Right cardiac atrium (tissue), 5 donors: ENCODE results near the gene SDS. TPM values are rescaled to one million over a fixed set of nuclear protein-coding genes. Genes with fewer than 3 reads are reported as not detected.

Experiments
- ATAC-seq, 2 donors: fragments of 200-7000 bp; cut with Tn5 transposase; one replicate each; pipeline versions ENCODE4 v1.8.0 to v1.9.1; 2020; ENCODE audit warnings: moderate library complexity in 2 of 2, mild to moderate bottlenecking in 1 of 2
- DNase-seq, 3 donors: peaks; one replicate each; pipeline ENCODE4 v3.0.0-alpha.2; 2020
- H3K27ac ChIP-seq: one replicate; pipeline ENCODE4 v1.5.1; 2013; ENCODE audit warnings: mild to moderate bottlenecking, low read length, control low read depth, moderate library complexity
- H3K27me3 ChIP-seq: one replicate; pipeline ENCODE4 v1.6.1; 2013; ENCODE audit not compliant: control insufficient read depth, insufficient read depth
- H3K4me1 ChIP-seq: one replicate; pipeline ENCODE4 v1.6.1; 2013; ENCODE audit warnings: low read length; ENCODE audit not compliant: control insufficient read depth, insufficient read depth
- H3K4me3 ChIP-seq: one replicate; pipeline ENCODE4 v1.5.1; 2013; ENCODE audit warnings: low read length, control low read depth
- H3K9me3 ChIP-seq: one replicate; pipeline ENCODE4 v1.6.1; 2013; ENCODE audit warnings: low read length; ENCODE audit not compliant: control insufficient read depth
- WGBS: extraction: QIAGEN DNeasy Blood & Tissue Kit; methylation state at CpG from one replicate; pipeline ENCODE4 v1.1.7; 2013; 5-methylcytosine and 5-hydroxymethylcytosine counted together
- intact Hi-C, 4 donors: fragments of 100-400 bp; cut with DNase I; formaldehyde crosslinking; loops; one replicate each; pipeline versions ENCODE4 v1.11.0 to v1.14.0; 2022 to 2023
- polyA plus RNA-seq: library from polyadenylated mRNA; stranded (reverse); fragments of 200-250 nt; gene quantifications from one replicate; pipeline ENCODE4 v1.2.3, GENCODE V29; 2013
- total RNA-seq, 4 donors: library from RNA; stranded (reverse); fragmentation: NEBNext Ultra II Directional; extraction: Animal tissue kit (Norgen Biotek cat#: 25700); gene quantifications; one replicate each; pipeline ENCODE4 v1.2.1, GENCODE V29; 2021
- donor health status: healthy with polysubstance abuse.
- donor health status: DM: no; HTN: yes; CAD: no.
- donor health status: DM: no; HTN: no; CAD: no.
- donor health status: DM: no; HTN: yes; CAD: no; lungs with severe emphysema.
- donor health status: DM: yes; HTN: yes; CAD: no.

SDS gene
- total and polyA plus RNA-seq, 5 donors = 0.26 to 0.58 (median 0.43) TPM; not detected in 1

DNA sequence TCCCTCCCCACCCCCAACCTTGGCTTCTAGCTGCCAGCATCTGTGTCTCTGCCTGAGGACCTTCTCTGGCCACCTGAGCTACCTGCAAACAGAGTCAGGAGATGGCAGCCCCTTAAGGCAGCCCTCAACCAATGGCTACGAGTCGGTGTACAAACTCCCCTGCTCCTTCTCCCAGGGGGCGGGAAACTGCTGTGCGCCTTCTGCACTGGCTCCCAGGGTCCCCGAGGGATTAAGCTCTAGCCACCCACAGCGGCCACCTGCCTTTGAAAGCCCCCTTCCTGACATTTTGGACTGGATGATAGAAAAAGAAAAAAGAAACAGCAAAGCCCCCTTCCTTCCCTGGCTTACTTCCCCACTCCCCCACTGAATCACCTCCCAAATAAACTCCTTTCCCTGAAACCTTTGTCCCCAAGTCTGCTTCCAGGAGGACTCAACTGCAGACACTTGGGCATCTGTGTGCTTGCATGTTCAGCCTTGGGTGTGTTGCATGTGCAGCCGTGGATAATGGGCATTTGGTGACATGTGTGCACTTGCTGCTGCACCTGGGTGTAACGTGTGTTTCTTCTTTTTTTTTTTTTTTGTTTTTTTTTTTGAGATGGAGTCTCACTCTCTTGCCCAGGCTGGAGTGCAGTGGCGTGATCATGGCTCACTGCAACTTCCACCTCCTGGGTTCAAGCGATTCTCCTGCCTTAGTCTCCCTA is 6.0 kb downstream of the SDS start:
- H3K9me3 ChIP-seq = no peaks in the 10 kb centered on the region
- H3K4me3 ChIP-seq = no peak overlapping the region
- no peaks in the 10 kb centered on the region for H3K4me1 ChIP-seq
- H3K27me3 ChIP-seq = no peaks in the 10 kb centered on the region
- no peak overlapping the region for H3K27ac ChIP-seq
- 66% methylated on average over 10 of the region's 10 CpGs for WGBS
- ATAC-seq (no peak), DNase-seq (no peak)
- intact Hi-C loops = no loop called here

- Histone ChIP-seq H3K4me1 (no peaks in the 10 kb centered on the region), H3K4me3 (no peak overlapping the region), H3K27ac (no peak overlapping the region), H3K27me3 (no peaks in the 10 kb centered on the region), H3K9me3 (no peaks in the 10 kb centered on the region)
- WGBS = 67% methylated on average over 16 of the region's 16 CpGs
- intact Hi-C loops = no loop called here
- no peak for DNase-seq
- ATAC-seq = no peak
Measured at GRCh38 chr12:113396828-113397496, 6.7 kb downstream of the SDS start.

DNA sequence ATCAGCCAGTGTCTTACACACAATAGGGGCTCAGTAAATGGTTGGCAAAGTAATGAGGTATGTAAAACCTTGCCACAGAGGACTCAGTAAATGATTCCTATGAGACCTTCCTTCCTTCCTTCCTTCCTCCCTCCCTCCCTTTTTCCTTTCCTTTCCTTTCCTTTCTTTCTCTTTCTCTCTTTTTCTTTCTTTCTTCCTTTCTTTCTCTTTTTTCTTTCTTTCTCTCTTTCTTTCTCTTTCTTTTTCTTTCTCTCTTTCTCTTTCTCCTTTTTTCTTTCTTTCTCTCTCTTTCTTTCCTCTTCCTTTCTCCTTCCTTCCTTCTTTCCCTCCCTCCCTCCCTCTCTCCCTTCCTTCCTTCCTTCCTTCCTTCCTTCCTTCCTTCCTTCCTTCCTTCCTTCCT is 7.5 kb downstream of the SDS start:
- H3K4me1 ChIP-seq = no peaks in the 10 kb centered on the region
- H3K9me3 ChIP-seq = no peaks in the 10 kb centered on the region
- H3K27me3 ChIP-seq = no peaks in the 10 kb centered on the region
- intact Hi-C loops = no loop called here
- no peak overlapping the region for H3K27ac ChIP-seq
- no peak for DNase-seq
- H3K4me3 ChIP-seq = no peak overlapping the region
- no peak for ATAC-seq

DNA sequence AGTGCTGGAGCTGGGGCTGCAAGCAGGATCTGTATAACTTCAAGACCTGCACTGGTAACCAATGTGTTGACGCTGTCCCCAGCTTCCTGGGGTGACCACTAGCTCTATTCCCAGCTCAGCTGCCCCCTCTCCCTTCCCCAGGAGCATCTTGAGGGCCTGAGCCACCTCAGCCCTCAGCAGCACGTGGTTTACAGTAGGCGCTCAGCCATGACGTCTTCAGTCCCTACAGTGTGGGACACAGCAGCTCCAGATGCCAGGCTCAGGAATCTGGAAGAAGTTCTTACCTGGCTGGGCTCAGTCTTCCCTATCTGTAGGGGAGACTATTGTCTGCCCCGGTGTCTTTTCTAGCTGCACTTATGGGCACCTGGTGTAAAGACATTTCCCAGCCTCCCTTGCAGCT is 8.6 kb downstream of the SDS start:
- WGBS = 82% methylated on average over 5 of the region's 5 CpGs
- DNase-seq (no peak), ATAC-seq (no peak)
- no peaks in the 10 kb centered on the region for H3K9me3 ChIP-seq
- H3K27ac ChIP-seq = no peak overlapping the region
- intact Hi-C loops = no loop called here
- no peaks in the 10 kb centered on the region for H3K4me1 ChIP-seq
- no peak overlapping the region for H3K4me3 ChIP-seq
- H3K27me3 ChIP-seq = no peaks in the 10 kb centered on the region

GRCh38 chr12:113393749-113394148 is 9.9 kb downstream of the SDS start:
- intact Hi-C loops = no loop called here
- H3K4me1 ChIP-seq = no peaks in the 10 kb centered on the region
- no peaks in the 10 kb centered on the region for H3K9me3 ChIP-seq
- H3K27me3 ChIP-seq = no peaks in the 10 kb centered on the region
- no peak for ATAC-seq
- no peak for DNase-seq
- H3K4me3 ChIP-seq = no peak overlapping the region
- no peak overlapping the region for H3K27ac ChIP-seq
- 86% methylated on average over 5 of the region's 5 CpGs for WGBS

DNA sequence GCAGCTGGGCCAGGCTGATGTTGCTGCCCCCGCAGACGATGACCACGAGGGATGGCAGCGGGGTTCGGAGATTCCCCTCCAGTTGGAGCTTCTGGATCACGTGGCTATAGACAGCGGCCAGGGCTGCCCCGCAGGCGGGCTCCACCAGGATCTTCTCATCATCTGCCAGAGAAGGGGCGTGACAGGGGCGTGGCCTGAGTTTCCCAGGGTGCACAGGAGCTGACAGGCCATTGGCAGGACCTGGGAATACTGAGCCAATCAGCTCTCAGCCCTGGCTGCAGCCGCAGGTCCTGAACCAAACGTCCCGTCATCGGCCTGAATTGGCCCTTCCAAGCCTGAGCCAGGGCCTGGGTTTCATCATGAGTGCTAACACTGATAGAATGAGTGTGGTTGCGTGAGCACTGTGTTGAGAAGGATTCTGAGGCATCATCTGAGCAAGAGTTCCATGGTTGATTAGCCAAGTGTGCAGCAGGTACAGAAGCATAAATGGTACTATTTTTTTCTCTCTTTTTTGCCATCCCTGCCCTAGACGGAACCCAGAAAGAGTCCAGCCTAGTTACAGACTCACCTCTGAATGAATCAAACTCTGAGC is 10.6 kb downstream of the SDS start:
- 54% methylated on average over 17 of the region's 17 CpGs for WGBS
- peak; percentile 30 to 36 for ATAC-seq
- intact Hi-C loops = no loop called here

GRCh38 chr12:113392520-113392919 is 11.2 kb downstream of the SDS start:
- ATAC-seq = no peak

More for the DNA sequence above, 10.6 kb downstream of the SDS start:
- DNase-seq = peak; percentile 39 to 73 (median 66)
- Histone ChIP-seq H3K27me3 (no peaks in the 10 kb centered on the region), H3K27ac (no peak overlapping the region), H3K4me1 (no peaks in the 10 kb centered on the region), H3K9me3 (no peaks in the 10 kb centered on the region), H3K4me3 (no peak overlapping the region)

DNA sequence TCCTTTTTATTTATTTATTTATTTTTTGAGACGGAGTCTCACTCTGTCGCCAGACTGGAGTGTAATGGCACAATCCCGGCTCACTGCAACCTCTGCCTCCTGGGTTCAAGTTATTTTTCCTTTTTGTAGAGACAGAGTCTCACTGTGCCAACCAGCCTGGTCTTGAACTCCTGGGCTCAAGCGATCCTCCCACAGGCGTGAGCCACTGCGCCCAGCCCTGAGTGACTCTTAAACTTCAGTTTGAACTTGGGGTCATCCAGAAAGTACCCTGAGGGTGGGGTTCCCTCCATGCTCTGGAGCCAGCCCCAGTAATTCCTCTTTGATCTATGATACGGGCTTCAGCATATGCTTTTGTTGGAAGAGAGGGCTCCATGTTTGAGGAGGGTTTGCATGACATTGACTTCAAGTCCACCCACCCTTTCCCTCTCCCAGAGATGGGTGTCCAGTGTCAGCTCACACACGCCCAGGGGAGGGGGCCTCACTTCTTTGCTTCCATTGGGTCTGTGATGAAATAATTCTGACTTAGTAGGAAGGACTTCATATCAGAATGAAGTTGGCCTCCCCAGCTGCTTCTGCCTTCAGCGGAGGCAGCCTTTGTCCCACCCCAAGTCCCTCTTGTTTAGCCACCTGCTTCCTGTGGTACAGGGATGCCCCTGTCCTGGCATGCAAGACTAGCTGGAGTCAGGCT is 11.9 kb downstream of the SDS start:
- Histone ChIP-seq H3K27me3 (no peaks in the 10 kb centered on the region), H3K9me3 (no peaks in the 10 kb centered on the region), H3K4me3 (no peak overlapping the region), H3K4me1 (no peaks in the 10 kb centered on the region), H3K27ac (no peak overlapping the region)
- no peak for DNase-seq
- 87% methylated on average over 9 of the region's 9 CpGs for WGBS
- ATAC-seq = no peak
- intact Hi-C loops = no loop called here

More at GRCh38 chr12:113392520-113392919, 11.2 kb downstream of the SDS start:
- no peaks in the 10 kb centered on the region for H3K9me3 ChIP-seq
- WGBS = 86% methylated on average over 7 of the region's 7 CpGs
- no peaks in the 10 kb centered on the region for H3K27me3 ChIP-seq
- no peaks in the 10 kb centered on the region for H3K4me1 ChIP-seq
- intact Hi-C loops = no loop called here
- no peak for DNase-seq
- H3K4me3 ChIP-seq = no peak overlapping the region
- no peak overlapping the region for H3K27ac ChIP-seq

- no peak overlapping the region for H3K27ac ChIP-seq
- no peak for ATAC-seq
- H3K27me3 ChIP-seq = no peaks in the 10 kb centered on the region
- no peaks in the 10 kb centered on the region for H3K4me1 ChIP-seq
- no peak overlapping the region for H3K4me3 ChIP-seq
- no peak for DNase-seq
- no peaks in the 10 kb centered on the region for H3K9me3 ChIP-seq
- intact Hi-C loops = no loop called here
- 93% methylated on average over 3 of the region's 3 CpGs for WGBS
Measured at GRCh38 chr12:113391145-113391544, 12.5 kb downstream of the SDS start.

- intact Hi-C loops = no loop called here
- Histone ChIP-seq H3K27ac (no peak overlapping the region), H3K9me3 (no peaks in the 10 kb centered on the region), H3K4me3 (no peak overlapping the region), H3K27me3 (no peaks in the 10 kb centered on the region), H3K4me1 (no peaks in the 10 kb centered on the region)
- WGBS = 93% methylated on average over 6 of the region's 6 CpGs
- no peak for ATAC-seq
- DNase-seq = no peak
Measured at GRCh38 chr12:113390064-113391043, 13.3 kb downstream of the SDS start.
